Activated effector memory CD4-positive, alpha-beta T cell treated with anti-CD3 and anti-CD28 coated beads, Interleukin-2, amount 50 U/mL, for 16 hours (primary cell): ENCODE measurements around the gene GTF2F1.
"Not testable (repeated sequence)": the region's sequence is repeated elsewhere in the genome, so short reads cannot be mapped to it uniquely, and the experiment has no call there.

Experiments
- DNase-seq: peaks from one replicate; pipeline ENCODE4 v3.0.0-alpha.2; 2020

GTF2F1 gene

GRCh38 chr19:6354098-6354674 lies 38.8 kb downstream of the GTF2F1 start:
- no peak for DNase-seq

GRCh38 chr19:6352381-6353165 lies 40.4 kb downstream of the GTF2F1 start:
- no peak for DNase-seq

- no peak for DNase-seq
Measured at GRCh38 chr19:6350688-6351087, 42.3 kb downstream of the GTF2F1 start.

- DNase-seq = not testable (repeated sequence)
Measured at GRCh38 chr19:6349271-6349670, 43.7 kb downstream of the GTF2F1 start.

GRCh38 chr19:6343462-6343861 lies 49.5 kb downstream of the GTF2F1 start:
- DNase-seq = no peak

- no peak for DNase-seq
Measured at GRCh38 chr19:6340493-6341201, 52.3 kb downstream of the GTF2F1 start.

GRCh38 chr19:6334490-6335285 lies 58.3 kb downstream of the GTF2F1 start:
- DNase-seq = no peak

- no peak for DNase-seq
Measured at GRCh38 chr19:6333439-6333838, 59.5 kb downstream of the GTF2F1 start, which contains the start of gene ACER1. TSS of gene ACER1 (minus strand) at chr19:6333612. CDS start at chr19:6333551, 61 bp downstream.
